ENCODE measurements around the gene B3GNT8.
"Not testable (repeated sequence)": the region's sequence is repeated elsewhere in the genome, so short reads cannot be mapped to it uniquely, and the experiment has no call there.

The B3GNT8 gene

GRCh38 chr19:41391618-41392017, 35.6 kb downstream of the B3GNT8 start:
- no peak for DNase-seq (ENCODE audit: low spot score)

GRCh38 chr19:41386442-41386841, 40.7 kb downstream of the B3GNT8 start:
- no peak for DNase-seq (ENCODE audit: low spot score)

GRCh38 chr19:41384351-41384750, 42.8 kb downstream of the B3GNT8 start:
- no peak for DNase-seq (ENCODE audit: low spot score)

GRCh38 chr19:41381536-41381935, 45.6 kb downstream of the B3GNT8 start:
- DNase-seq (ENCODE audit: low spot score) = not testable (repeated sequence)

- DNase-seq (ENCODE audit: low spot score) = no peak
Measured at GRCh38 chr19:41377977-41378709, 49.0 kb downstream of the B3GNT8 start.

GRCh38 chr19:41376998-41377365, 50.2 kb downstream of the B3GNT8 start:
- no peak for DNase-seq (ENCODE audit: low spot score)

GRCh38 chr19:41376241-41376997, 50.8 kb downstream of the B3GNT8 start, which contains the start of gene TMEM91:
Gene TMEM91, plus strand, starts transcription at chr19:41376533. Its CDS starts 1,777 bp downstream, at chr19:41378310.
- no peak for DNase-seq (ENCODE audit: low spot score)
